ENCODE measurements around the gene PCDHB5. TPM values are rescaled to one million over a fixed set of nuclear protein-coding genes. Genes with fewer than 3 reads are reported as not detected.
"Not testable (repeated sequence)": the region's sequence is repeated elsewhere in the genome, so short reads cannot be mapped to it uniquely, and the experiment has no call there.

Gene PCDHB5
- total RNA-seq (not detected), polyA plus RNA-seq (not detected)

GRCh38 chr5:141135030-141135717, at the start of gene PCDHB5:
Gene PCDHB5, plus strand, starts transcription at chr5:141135206. Its CDS starts 229 bp downstream, at chr5:141135435.
- Mint-ChIP-seq H3K4me3 (peak within 1 kb of the TSS in 5 of 7 donors; percentile 14 to 69 (median 23)), H3K27me3 (peaks cover 7 to 9% of the 10 kb centered on the region in 2 donors), H3K36me3 (peaks cover 0 to 3% (median 0%) of the 10 kb centered on the region in 3 donors), H3K27ac (no peak within 1 kb of the TSS), H3K4me1 (peaks cover 5 to 10% (median 6%) of the 10 kb centered on the region in 3 donors), H3K9me3 (peaks cover 21 to 51% (median 36%) of the 10 kb centered on the region in 5 donors)
- H3K27ac ChIP-seq (ENCODE audit: low read depth, low read length): no peak within 1 kb of the TSS
- H3K4me1 ChIP-seq (ENCODE audit: insufficient read depth, low read length): no peaks in the 10 kb centered on the region
- no peak within 1 kb of the TSS for H3K4me3 ChIP-seq (ENCODE audit: low read length)
- CTCF ChIA-PET: no interaction called here
- DNase-seq: peak in 1 of 5 donors; percentile 3
- H3K36me3 ChIP-seq (ENCODE audit: insufficient read depth, low read length): no peaks in the 10 kb centered on the region
- POLR2A ChIA-PET: no interaction called here
- no peaks in the 10 kb centered on the region for H3K27me3 ChIP-seq (ENCODE audit: insufficient read depth, low read length, poor library complexity, severe bottlenecking)
- H3K9me3 ChIP-seq (ENCODE audit: low read length): peaks cover 8% of the 10 kb centered on the region

- no peak within 1 kb of the TSS for H3K27ac ChIP-seq (ENCODE audit: low read depth, low read length)
- H3K9me3 ChIP-seq (ENCODE audit: low read length): no peaks in the 10 kb centered on the region
- Mint-ChIP-seq H3K4me3 (peak within 1 kb of the TSS in 1 of 7 donors; percentile 54), H3K27me3 (peaks cover 28 to 40% of the 10 kb centered on the region in 2 donors), H3K27ac (no peak within 1 kb of the TSS), H3K36me3 (peaks cover 0 to 7% (median 0%) of the 10 kb centered on the region in 3 donors), H3K4me1 (no peaks in the 10 kb centered on the region), H3K9me3 (peaks cover 7 to 34% (median 30%) of the 10 kb centered on the region in 5 donors)
- no peaks in the 10 kb centered on the region for H3K4me1 ChIP-seq (ENCODE audit: insufficient read depth, low read length)
- no peak within 1 kb of the TSS for H3K4me3 ChIP-seq (ENCODE audit: low read length)
- peaks cover 4% of the 10 kb centered on the region for H3K27me3 ChIP-seq (ENCODE audit: insufficient read depth, low read length, poor library complexity, severe bottlenecking)
- DNase-seq: no peak
- ChIA-PET POLR2A (no interaction called here), CTCF (no interaction called here)
- H3K36me3 ChIP-seq (ENCODE audit: insufficient read depth, low read length): no peaks in the 10 kb centered on the region
Measured at GRCh38 chr5:141094481-141095262, 40.3 kb upstream of the PCDHB5 start, which contains the start of gene PCDHB2. Gene PCDHB2, plus strand, starts transcription at chr5:141094615. Its CDS starts 176 bp downstream, at chr5:141094791.

- H3K36me3 Mint-ChIP-seq: peaks cover 0 to 7% (median 0%) of the 10 kb centered on the region in 3 donors
- Histone ChIP-seq H3K4me3 (ENCODE audit: low read length) (no peak overlapping the region), H3K9me3 (ENCODE audit: low read length) (no peaks in the 10 kb centered on the region), H3K36me3 (ENCODE audit: insufficient read depth, low read length) (no peaks in the 10 kb centered on the region), H3K27ac (ENCODE audit: low read depth, low read length) (no peak overlapping the region), H3K4me1 (ENCODE audit: insufficient read depth, low read length) (no peaks in the 10 kb centered on the region), H3K27me3 (ENCODE audit: insufficient read depth, low read length, poor library complexity, severe bottlenecking) (peaks cover 4% of the 10 kb centered on the region)
- H3K27me3 Mint-ChIP-seq: peaks cover 28 to 46% of the 10 kb centered on the region in 2 donors
- ChIA-PET CTCF (no interaction called here), POLR2A (no interaction called here)
- no peaks in the 10 kb centered on the region for H3K4me1 Mint-ChIP-seq
- peaks cover 7 to 36% (median 35%) of the 10 kb centered on the region in 5 donors for H3K9me3 Mint-ChIP-seq
- no peak for DNase-seq
- H3K4me3 Mint-ChIP-seq: no peak overlapping the region
- H3K27ac Mint-ChIP-seq: no peak overlapping the region
Measured at GRCh38 chr5:141095263-141095641, 39.8 kb upstream of the PCDHB5 start.

GRCh38 chr5:141096181-141096580, 38.8 kb upstream of the PCDHB5 start:
- H3K27me3 ChIP-seq (ENCODE audit: insufficient read depth, low read length, poor library complexity, severe bottlenecking); DNase-seq; H3K36me3 Mint-ChIP-seq; H3K9me3 ChIP-seq (ENCODE audit: low read length); POLR2A ChIA-PET; H3K4me1 ChIP-seq (ENCODE audit: insufficient read depth, low read length); H3K4me3 Mint-ChIP-seq; CTCF ChIA-PET; H3K4me1 Mint-ChIP-seq; H3K27ac ChIP-seq (ENCODE audit: low read depth, low read length); H3K36me3 ChIP-seq (ENCODE audit: insufficient read depth, low read length); H3K4me3 ChIP-seq (ENCODE audit: low read length); H3K27ac Mint-ChIP-seq: not testable (repeated sequence)
- H3K9me3 Mint-ChIP-seq: peaks cover 7 to 45% (median 38%) of the 10 kb centered on the region in 5 donors
- H3K27me3 Mint-ChIP-seq: peaks cover 30 to 43% of the 10 kb centered on the region in 2 donors

- H3K9me3 ChIP-seq (ENCODE audit: low read length); H3K4me3 Mint-ChIP-seq; H3K4me1 ChIP-seq (ENCODE audit: insufficient read depth, low read length); CTCF ChIA-PET; H3K4me1 Mint-ChIP-seq; H3K27me3 ChIP-seq (ENCODE audit: insufficient read depth, low read length, poor library complexity, severe bottlenecking); H3K27ac ChIP-seq (ENCODE audit: low read depth, low read length); POLR2A ChIA-PET; H3K36me3 ChIP-seq (ENCODE audit: insufficient read depth, low read length); DNase-seq; H3K36me3 Mint-ChIP-seq; H3K27ac Mint-ChIP-seq; H3K4me3 ChIP-seq (ENCODE audit: low read length): not testable (repeated sequence)
- H3K9me3 Mint-ChIP-seq: peaks cover 7 to 47% (median 38%) of the 10 kb centered on the region in 5 donors
- H3K27me3 Mint-ChIP-seq: peaks cover 34 to 45% of the 10 kb centered on the region in 2 donors
Measured at GRCh38 chr5:141096586-141096985, 38.4 kb upstream of the PCDHB5 start.

GRCh38 chr5:141100243-141100805, 34.7 kb upstream of the PCDHB5 start, which contains the start of gene PCDHB3:
Gene PCDHB3, plus strand, starts transcription at chr5:141100473. Its CDS starts 177 bp downstream, at chr5:141100650.
- Mint-ChIP-seq H3K27ac (peak within 1 kb of the TSS in 1 of 8 donors; percentile 12), H3K27me3 (peaks cover 12 to 31% of the 10 kb centered on the region in 2 donors), H3K9me3 (peaks cover 3 to 44% (median 18%) of the 10 kb centered on the region in 5 donors), H3K4me3 (no peak within 1 kb of the TSS), H3K36me3 (peaks cover 0 to 1% (median 0%) of the 10 kb centered on the region in 3 donors), H3K4me1 (no peaks in the 10 kb centered on the region)
- no peaks in the 10 kb centered on the region for H3K4me1 ChIP-seq (ENCODE audit: insufficient read depth, low read length)
- H3K9me3 ChIP-seq (ENCODE audit: low read length): no peaks in the 10 kb centered on the region
- H3K27ac ChIP-seq (ENCODE audit: low read depth, low read length): no peak within 1 kb of the TSS
- no peaks in the 10 kb centered on the region for H3K36me3 ChIP-seq (ENCODE audit: insufficient read depth, low read length)
- peaks cover 4% of the 10 kb centered on the region for H3K27me3 ChIP-seq (ENCODE audit: insufficient read depth, low read length, poor library complexity, severe bottlenecking)
- POLR2A ChIA-PET: no interaction called here
- DNase-seq: no peak
- CTCF ChIA-PET: no interaction called here
- no peak within 1 kb of the TSS for H3K4me3 ChIP-seq (ENCODE audit: low read length)

- H3K4me3 Mint-ChIP-seq: no peak overlapping the region
- Histone ChIP-seq H3K9me3 (ENCODE audit: low read length) (no peaks in the 10 kb centered on the region), H3K27ac (ENCODE audit: low read depth, low read length) (no peak overlapping the region), H3K4me3 (ENCODE audit: low read length) (no peak overlapping the region), H3K4me1 (ENCODE audit: insufficient read depth, low read length) (no peaks in the 10 kb centered on the region), H3K36me3 (ENCODE audit: insufficient read depth, low read length) (no peaks in the 10 kb centered on the region), H3K27me3 (ENCODE audit: insufficient read depth, low read length, poor library complexity, severe bottlenecking) (peaks cover 4% of the 10 kb centered on the region)
- CTCF ChIA-PET: no interaction called here
- H3K36me3 Mint-ChIP-seq: peaks cover 0 to 1% (median 0%) of the 10 kb centered on the region in 3 donors
- peaks cover 12 to 29% of the 10 kb centered on the region in 2 donors for H3K27me3 Mint-ChIP-seq
- no peak overlapping the region for H3K27ac Mint-ChIP-seq
- POLR2A ChIA-PET: interaction anchor here (0.6 kb wide), 1 partner anchor 998 kb away, joined by 3 read pairs; no protein-coding TSS in a partner anchor
- peaks cover 3 to 38% (median 14%) of the 10 kb centered on the region in 5 donors for H3K9me3 Mint-ChIP-seq
- no peak for DNase-seq
- no peaks in the 10 kb centered on the region for H3K4me1 Mint-ChIP-seq
Measured at GRCh38 chr5:141101059-141101458, 33.9 kb upstream of the PCDHB5 start.

GRCh38 chr5:141102070-141102469, 32.9 kb upstream of the PCDHB5 start:
- POLR2A ChIA-PET: not testable (repeated sequence)

More at GRCh38 chr5:141102070-141102469, 32.9 kb upstream of the PCDHB5 start:
- H3K4me3 Mint-ChIP-seq; DNase-seq; CTCF ChIA-PET; H3K9me3 ChIP-seq (ENCODE audit: low read length); H3K36me3 Mint-ChIP-seq; H3K4me1 Mint-ChIP-seq; H3K36me3 ChIP-seq (ENCODE audit: insufficient read depth, low read length); H3K27ac Mint-ChIP-seq; H3K27ac ChIP-seq (ENCODE audit: low read depth, low read length); H3K4me1 ChIP-seq (ENCODE audit: insufficient read depth, low read length); H3K4me3 ChIP-seq (ENCODE audit: low read length); H3K27me3 ChIP-seq (ENCODE audit: insufficient read depth, low read length, poor library complexity, severe bottlenecking): not testable (repeated sequence)
- Mint-ChIP-seq H3K27me3 (peaks cover 11 to 28% of the 10 kb centered on the region in 2 donors), H3K9me3 (peaks cover 3 to 37% (median 13%) of the 10 kb centered on the region in 5 donors)

Measured in CD8-positive, alpha-beta memory T cell (primary cell).